Neural progenitor cell (in vitro differentiated cells): ENCODE results near the gene H1-8. TPM values are rescaled to one million over a fixed set of nuclear protein-coding genes. Genes with fewer than 3 reads are reported as not detected.

Experiments used
- DNase-seq: peaks from one replicate; pipeline ENCODE4 v3.0.0-alpha.2; 2016; ENCODE audit warnings: low spot score
- H2AFZ ChIP-seq: fragments of 200-600 bp; sonication (generic); replicated peaks from 2 replicates; pipeline ENCODE4 v1.6.1; 2016; ENCODE audit warnings: antibody characterized with exemption
- H3F3A ChIP-seq: fragments of 200-600 bp; sonication (generic); 2 replicates; pipeline ENCODE4 v1.6.1; 2016; ENCODE audit warnings: antibody characterized with exemption, low read depth
- H3K27ac ChIP-seq: fragments of 200-600 bp; sonication (generic); 2 replicates; pipeline ENCODE4 v1.5.1; 2016; ENCODE audit warnings: mild to moderate bottlenecking
- H3K27me3 ChIP-seq: fragments of 200-600 bp; sonication (generic); 2 replicates; pipeline ENCODE4 v1.6.1; 2016; ENCODE audit warnings: mild to moderate bottlenecking, moderate library complexity
- H3K36me3 ChIP-seq: fragments of 200-600 bp; sonication (generic); 2 replicates; pipeline ENCODE4 v1.5.1; 2016
- H3K4me1 ChIP-seq: fragments of 200-600 bp; sonication (generic); 2 replicates; pipeline ENCODE4 v1.6.1; 2016; ENCODE audit warnings: mixed run types
- H3K4me2 ChIP-seq: fragments of 200-600 bp; sonication (generic); 2 replicates; pipeline ENCODE4 v1.6.1; 2016
- H3K4me3 ChIP-seq: fragments of 200-600 bp; sonication (generic); 2 replicates; pipeline ENCODE4 v1.5.1; 2016
- H3K79me2 ChIP-seq: fragments of 200-600 bp; sonication (generic); 2 replicates; pipeline ENCODE4 v1.6.1; 2016; ENCODE audit warnings: low read depth
- H3K9ac ChIP-seq: fragments of 200-600 bp; sonication (generic); 2 replicates; pipeline ENCODE4 v1.6.1; 2016
- H3K9me3 ChIP-seq: fragments of 200-600 bp; sonication (generic); 2 replicates; pipeline ENCODE4 v1.5.1; 2016; ENCODE audit warnings: low read depth
- H4K20me1 ChIP-seq: fragments of 200-600 bp; sonication (generic); 2 replicates; pipeline ENCODE4 v1.6.1; 2016; ENCODE audit warnings: low read depth
- H3K27ac Mint-ChIP-seq: 3 replicates; pipeline ENCODE4 v1.8.0; 2021; ENCODE audit warnings: mixed read lengths
- H3K27me3 Mint-ChIP-seq: 2 replicates; pipeline ENCODE4 v1.8.0; 2022; ENCODE audit warnings: low read depth, mild to moderate bottlenecking, inconsistent platforms, moderate library complexity, mixed read lengths; ENCODE audit not compliant: insufficient read depth
- H3K36me3 Mint-ChIP-seq: 3 replicates; pipeline ENCODE4 v1.8.0; 2021; ENCODE audit warnings: mixed read lengths
- H3K4me1 Mint-ChIP-seq: 3 replicates; pipeline ENCODE4 v1.8.0; 2021; ENCODE audit warnings: mixed read lengths
- H3K4me3 Mint-ChIP-seq: 3 replicates; pipeline ENCODE4 v1.8.0; 2021; ENCODE audit warnings: mild to moderate bottlenecking, moderate library complexity, mixed read lengths
- H3K9me3 Mint-ChIP-seq: 3 replicates; pipeline ENCODE4 v1.8.0; 2020; ENCODE audit warnings: mixed read lengths
- CTCF ChIP-seq: fragments of 200-600 bp; sonication (generic); IDR thresholded peaks from 2 replicates; pipeline ENCODE4 v1.5.1; 2017; ENCODE audit warnings: antibody characterized with exemption, mild to moderate bottlenecking
- EZH2 ChIP-seq: fragments of 200-600 bp; sonication (generic); IDR thresholded peaks from 2 replicates; pipeline ENCODE4 v1.6.1; 2017; ENCODE audit warnings: antibody characterized with exemption, mild to moderate bottlenecking, moderate library complexity
- EZH2phosphoT487 ChIP-seq: fragments of 200-600 bp; sonication (generic); IDR thresholded peaks from 2 replicates; pipeline ENCODE4 v1.6.1; 2017; ENCODE audit warnings: antibody characterized with exemption
- total RNA-seq: library from RNA; depleted of rRNA; stranded (reverse); fragments of >200 nt; gene quantifications from 2 replicates; pipeline ENCODE4 v1.2.3, GENCODE V29; 2015; ENCODE audit warnings: low replicate concordance

Gene H1-8
- total RNA-seq, 1 donor from 2014 or later: not detected

GRCh38 chr3:129547241-129547640, 4.3 kb downstream of the H1-8 start:
- peaks cover 25% of the 10 kb centered on the region for H3K4me1 Mint-ChIP-seq
- DNase-seq: no peak
- H2AFZ ChIP-seq: no peak overlapping the region
- H3K4me2 ChIP-seq: no peak overlapping the region
- H3K79me2 ChIP-seq: no peaks in the 10 kb centered on the region
- no peaks in the 10 kb centered on the region for H4K20me1 ChIP-seq
- TF ChIP-seq CTCF: no peak
- no peak for TF ChIP-seq EZH2
- no peak for TF ChIP-seq EZH2phosphoT487
- H3K27me3 ChIP-seq: no peaks in the 10 kb centered on the region
- H3F3A ChIP-seq: no peaks in the 10 kb centered on the region
- H3K27ac Mint-ChIP-seq: no peak overlapping the region
- H3K27me3 Mint-ChIP-seq: peaks cover 11% of the 10 kb centered on the region
- H3K9me3 Mint-ChIP-seq: no peaks in the 10 kb centered on the region
- no peaks in the 10 kb centered on the region for H3K36me3 Mint-ChIP-seq
- H3K4me3 ChIP-seq: no peak overlapping the region
- no peak overlapping the region for H3K4me3 Mint-ChIP-seq
- no peak overlapping the region for H3K27ac ChIP-seq
- no peaks in the 10 kb centered on the region for H3K36me3 ChIP-seq
- H3K4me1 ChIP-seq: no peaks in the 10 kb centered on the region
- no peaks in the 10 kb centered on the region for H3K9me3 ChIP-seq
- H3K9ac ChIP-seq: no peak overlapping the region

- H3K9me3 Mint-ChIP-seq: no peaks in the 10 kb centered on the region
- Histone ChIP-seq H3K9me3 (no peaks in the 10 kb centered on the region), H3K9ac (no peak overlapping the region), H4K20me1 (no peaks in the 10 kb centered on the region), H3K4me1 (peaks cover 9% of the 10 kb centered on the region), H3K4me2 (no peak overlapping the region), H3K36me3 (no peaks in the 10 kb centered on the region), H3K27ac (no peak overlapping the region), H3K27me3 (no peaks in the 10 kb centered on the region), H3F3A (no peaks in the 10 kb centered on the region), H3K79me2 (no peaks in the 10 kb centered on the region), H2AFZ (no peak overlapping the region), H3K4me3 (no peak overlapping the region)
- no peak overlapping the region for H3K4me3 Mint-ChIP-seq
- H3K36me3 Mint-ChIP-seq: no peaks in the 10 kb centered on the region
- H3K4me1 Mint-ChIP-seq: peaks cover 33% of the 10 kb centered on the region
- H3K27ac Mint-ChIP-seq: peak overlapping the region; percentile 89
- TF ChIP-seq EZH2 (no peak), EZH2phosphoT487 (no peak), CTCF (no peak)
- DNase-seq: no peak
- peaks cover 16% of the 10 kb centered on the region for H3K27me3 Mint-ChIP-seq
Measured at GRCh38 chr3:129548104-129548965, 5.4 kb downstream of the H1-8 start.

GRCh38 chr3:129549006-129549800, 6.2 kb downstream of the H1-8 start:
- no peak overlapping the region for H3K4me2 ChIP-seq
- H3K4me1 ChIP-seq: peaks cover 15% of the 10 kb centered on the region
- Mint-ChIP-seq H3K27me3 (peaks cover 16% of the 10 kb centered on the region), H3K4me3 (no peak overlapping the region), H3K36me3 (no peaks in the 10 kb centered on the region), H3K27ac (peak overlapping the region; percentile 78), H3K9me3 (no peaks in the 10 kb centered on the region), H3K4me1 (peaks cover 35% of the 10 kb centered on the region)
- no peak overlapping the region for H2AFZ ChIP-seq
- no peaks in the 10 kb centered on the region for H3K9me3 ChIP-seq
- no peaks in the 10 kb centered on the region for H3K27me3 ChIP-seq
- H3K9ac ChIP-seq: no peak overlapping the region
- H3F3A ChIP-seq: peaks cover 2% of the 10 kb centered on the region
- no peaks in the 10 kb centered on the region for H3K79me2 ChIP-seq
- DNase-seq: no peak
- TF ChIP-seq CTCF (no peak), EZH2 (no peak), EZH2phosphoT487 (no peak)
- no peak overlapping the region for H3K27ac ChIP-seq
- no peaks in the 10 kb centered on the region for H4K20me1 ChIP-seq
- H3K36me3 ChIP-seq: no peaks in the 10 kb centered on the region
- no peak overlapping the region for H3K4me3 ChIP-seq
